Breast epithelium (tissue), 3 donors: ENCODE measurements around the gene URAD.

Experiments
- CTCF ChIP-seq, 3 donors: fragments of 450-650 bp; IDR thresholded peaks; one replicate each; pipeline ENCODE4 v1.5.1; 2016 to 2017; ENCODE audit warnings: antibody characterized with exemption in 3 of 3, mild to moderate bottlenecking in 3 of 3, moderate library complexity in 3 of 3
- POLR2A ChIP-seq: fragments of 450-650 bp; IDR thresholded peaks from one replicate; pipeline ENCODE4 v1.6.1; 2016; ENCODE audit warnings: antibody characterized with exemption, mild to moderate bottlenecking, moderate library complexity

- TF ChIP-seq CTCF (IDR thresholded peaks at IDR 0.05) (no peak), POLR2A (no peak)
These were observed 25.5 kb downstream of the URAD start for GRCh38 chr13:27962982-27963381.
